Mesenchymal stem cell (in vitro differentiated cells and primary cell): ENCODE results near the gene TM4SF5.

Experiments used
- DNase-seq: peaks from one replicate; pipeline ENCODE4 v3.0.0-alpha.2; 2013
- H2AFZ ChIP-seq: one replicate; pipeline ENCODE4 v1.6.1; 2013; ENCODE audit warnings: low read depth, mild to moderate bottlenecking, control low read depth, inconsistent platforms, low read length, moderate library complexity
- H2AK5ac ChIP-seq: 2 replicates; pipeline ENCODE4 v1.6.1; 2013; ENCODE audit warnings: low read length, moderate library complexity, mild to moderate bottlenecking, inconsistent platforms; ENCODE audit not compliant: severe bottlenecking
- H2BK120ac ChIP-seq: one replicate; pipeline ENCODE4 v1.6.1; 2013; ENCODE audit warnings: low read depth, mild to moderate bottlenecking, inconsistent platforms, low read length, moderate library complexity
- H2BK12ac ChIP-seq, 2 experiments: one replicate each; pipeline ENCODE4 v1.6.1; 2013; ENCODE audit warnings: inconsistent platforms in 2 of 2, low read length in 2 of 2, mild to moderate bottlenecking in 2 of 2, moderate library complexity in 2 of 2, control low read depth in 1 of 2
- H2BK15ac ChIP-seq: one replicate; pipeline ENCODE4 v1.6.1; 2013; ENCODE audit warnings: mild to moderate bottlenecking, low read depth, inconsistent platforms; ENCODE audit not compliant: poor library complexity, severe bottlenecking
- H2BK5ac ChIP-seq: 2 replicates; pipeline ENCODE4 v1.6.1; 2013; ENCODE audit warnings: low read depth, mild to moderate bottlenecking, low read length, control low read depth, inconsistent platforms; ENCODE audit not compliant: poor library complexity, severe bottlenecking
- H3K14ac ChIP-seq, 2 experiments: one replicate each; pipeline ENCODE4 v1.6.1; 2013; ENCODE audit warnings: inconsistent platforms in 2 of 2, low read length in 2 of 2, control low read depth in 1 of 2, mild to moderate bottlenecking in 1 of 2, moderate library complexity in 1 of 2
- H3K18ac ChIP-seq, 2 experiments: one replicate each; pipeline ENCODE4 v1.6.1; 2013; ENCODE audit warnings: inconsistent platforms in 2 of 2, low read length in 2 of 2, control low read depth in 1 of 2, low read depth in 1 of 2, mild to moderate bottlenecking in 1 of 2
- H3K23ac ChIP-seq, 2 experiments: one replicate each; pipeline ENCODE4 v1.6.1; 2013; ENCODE audit warnings: inconsistent platforms in 2 of 2, low read length in 2 of 2, mild to moderate bottlenecking in 2 of 2, moderate library complexity in 2 of 2, control low read depth in 1 of 2
- H3K27ac ChIP-seq: 2 replicates; pipeline ENCODE4 v1.5.1; 2013; ENCODE audit warnings: mild to moderate bottlenecking, moderate library complexity, low read length, control low read depth, inconsistent platforms; ENCODE audit not compliant: poor library complexity, severe bottlenecking
- H3K27me3 ChIP-seq, 2 experiments: 2 replicates each; pipeline versions ENCODE4 v1.6.1 to v1.7.0; 2013; ENCODE audit warnings: low read length in 2 of 2, mild to moderate bottlenecking in 2 of 2, moderate library complexity in 2 of 2, control low read depth in 1 of 2, inconsistent platforms in 1 of 2; ENCODE audit not compliant: control insufficient read depth in 1 of 2, insufficient read depth in 1 of 2
- H3K36me3 ChIP-seq, 2 experiments: 2 replicates each; pipeline versions ENCODE4 v1.6.1 to v1.7.0; 2013; ENCODE audit warnings: low read length in 2 of 2, control low read depth in 1 of 2, inconsistent platforms in 1 of 2, low read depth in 1 of 2, mild to moderate bottlenecking in 1 of 2; ENCODE audit not compliant: insufficient read depth in 2 of 2, control insufficient read depth in 1 of 2
- H3K4ac ChIP-seq, 2 experiments: one replicate each; pipeline ENCODE4 v1.6.1; 2013; ENCODE audit warnings: inconsistent platforms in 2 of 2, low read length in 2 of 2, mild to moderate bottlenecking in 2 of 2, moderate library complexity in 2 of 2, control low read depth in 1 of 2, low read depth in 1 of 2
- H3K4me1 ChIP-seq: 2 replicates; pipeline ENCODE4 v1.6.1; 2013; ENCODE audit warnings: low read depth, low read length, control low read depth; ENCODE audit not compliant: control insufficient read depth, insufficient read depth
- H3K4me2 ChIP-seq: 2 replicates; pipeline ENCODE4 v1.6.1; 2013; ENCODE audit warnings: low read length, mild to moderate bottlenecking, inconsistent platforms; ENCODE audit not compliant: poor library complexity, severe bottlenecking
- H3K4me3 ChIP-seq, 2 experiments: 2 replicates each; pipeline versions ENCODE4 v1.5.1 to v1.7.0; 2013; ENCODE audit warnings: low read length in 2 of 2, mild to moderate bottlenecking in 2 of 2, control low read depth in 1 of 2, low read depth in 1 of 2; ENCODE audit not compliant: insufficient read depth in 1 of 2
- H3K79me1 ChIP-seq: replicated peaks from 2 replicates; pipeline ENCODE4 v1.6.1; 2013; ENCODE audit warnings: mild to moderate bottlenecking, control low read depth, low read length, inconsistent platforms; ENCODE audit not compliant: poor library complexity, severe bottlenecking
- H3K9ac ChIP-seq: 2 replicates; pipeline ENCODE4 v1.7.0; 2013; ENCODE audit warnings: mild to moderate bottlenecking, low read length, moderate library complexity
- H3K9me3 ChIP-seq: 2 replicates; pipeline ENCODE4 v1.7.0; 2013; ENCODE audit warnings: mild to moderate bottlenecking, low read length; ENCODE audit not compliant: control insufficient read depth
- H4K8ac ChIP-seq: one replicate; pipeline ENCODE4 v1.6.1; 2013; ENCODE audit warnings: inconsistent platforms, mild to moderate bottlenecking, low read length, moderate library complexity
- H4K91ac ChIP-seq: one replicate; pipeline ENCODE4 v1.6.1; 2013; ENCODE audit warnings: mild to moderate bottlenecking, low read length, inconsistent platforms
- WGBS: methylation state at CpG from one replicate; pipeline ENCODE4 v1.1.7; 2013; ENCODE audit warnings: mixed read lengths; 5-methylcytosine and 5-hydroxymethylcytosine counted together

The TM4SF5 gene

DNA sequence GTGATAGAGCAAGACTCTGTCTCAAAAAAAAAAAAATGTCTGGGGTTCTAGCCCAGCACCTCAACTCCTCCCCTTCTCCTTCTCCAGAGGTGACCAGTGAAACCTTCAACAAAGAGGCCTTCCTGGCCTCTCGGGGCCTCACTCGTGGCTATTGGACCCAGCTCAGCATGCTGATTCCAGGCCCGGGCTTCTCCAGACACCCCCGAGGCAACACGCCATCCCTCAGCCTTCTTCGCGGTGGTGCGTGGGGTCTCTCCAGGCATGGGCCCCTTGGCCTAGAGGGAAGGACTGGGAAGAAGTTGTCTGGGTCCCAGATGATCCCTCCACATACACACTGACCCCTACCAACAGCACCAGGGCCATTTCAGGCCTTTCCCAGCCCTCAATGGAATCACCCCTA is 28.5 kb upstream of the TM4SF5 start:
- no peaks in the 10 kb centered on the region for H3K9me3 ChIP-seq
- no peak overlapping the region for H2BK120ac ChIP-seq
- H3K4me3 ChIP-seq = no peak overlapping the region
- H3K23ac ChIP-seq = no peak overlapping the region
- no peak overlapping the region for H2BK5ac ChIP-seq
- no peak overlapping the region for H3K27ac ChIP-seq
- no peak overlapping the region for H3K4ac ChIP-seq
- H4K91ac ChIP-seq = no peak overlapping the region
- no peak overlapping the region for H3K9ac ChIP-seq
- H2BK12ac ChIP-seq = no peak overlapping the region
- no peak overlapping the region for H2AK5ac ChIP-seq
- no peak overlapping the region for H4K8ac ChIP-seq
- no peak for DNase-seq
- H3K79me1 ChIP-seq = no peaks in the 10 kb centered on the region
- peaks cover 22% of the 10 kb centered on the region for H3K4me1 ChIP-seq
- no peak overlapping the region for H3K4me2 ChIP-seq
- H3K27me3 ChIP-seq = peaks cover 71 to 75% of the 10 kb centered on the region in 2 experiments
- WGBS = 78% methylated on average over 4 of the region's 8 CpGs
- no peak overlapping the region for H2AFZ ChIP-seq
- H3K36me3 ChIP-seq = no peaks in the 10 kb centered on the region
- no peak overlapping the region for H3K14ac ChIP-seq
- H2BK15ac ChIP-seq = no peak overlapping the region
- H3K18ac ChIP-seq = no peak overlapping the region

DNA sequence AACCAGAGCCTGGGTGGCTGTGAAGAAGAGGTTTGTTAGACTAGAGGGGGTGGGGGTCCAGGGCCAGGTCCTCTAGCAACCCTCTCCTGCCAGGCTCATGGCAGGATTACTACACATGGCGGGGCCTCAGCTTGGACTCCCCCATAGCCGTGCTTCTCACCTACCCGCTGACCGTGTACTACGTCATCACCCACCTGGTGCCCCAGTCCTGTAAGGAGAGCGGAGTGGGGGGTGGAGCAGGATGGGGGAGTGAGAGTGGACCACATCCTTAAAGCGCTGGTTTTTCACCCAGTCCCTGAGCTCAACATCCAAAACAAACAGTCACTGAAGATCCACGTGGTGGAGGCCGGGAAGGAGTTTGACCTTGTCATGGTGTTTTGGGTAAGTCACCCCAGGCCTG is 27.8 kb upstream of the TM4SF5 start:
- H3K36me3 ChIP-seq = no peaks in the 10 kb centered on the region
- no peak overlapping the region for H3K4ac ChIP-seq
- H4K91ac ChIP-seq = no peak overlapping the region
- no peak for DNase-seq
- peaks cover 69 to 75% of the 10 kb centered on the region in 2 experiments for H3K27me3 ChIP-seq
- H3K14ac ChIP-seq = no peak overlapping the region
- no peak overlapping the region for H3K4me3 ChIP-seq
- H3K23ac ChIP-seq = no peak overlapping the region
- H2AK5ac ChIP-seq = no peak overlapping the region
- no peak overlapping the region for H3K18ac ChIP-seq
- no peak overlapping the region for H3K9ac ChIP-seq
- no peak overlapping the region for H3K27ac ChIP-seq
- 93% methylated on average over 9 of the region's 9 CpGs for WGBS
- no peak overlapping the region for H2BK5ac ChIP-seq
- H2BK120ac ChIP-seq = no peak overlapping the region
- H3K4me1 ChIP-seq = peaks cover 15% of the 10 kb centered on the region
- H2BK12ac ChIP-seq = no peak overlapping the region
- H3K9me3 ChIP-seq = no peaks in the 10 kb centered on the region
- H2AFZ ChIP-seq = no peak overlapping the region
- H2BK15ac ChIP-seq = no peak overlapping the region
- H3K79me1 ChIP-seq = no peaks in the 10 kb centered on the region
- no peak overlapping the region for H4K8ac ChIP-seq
- no peak overlapping the region for H3K4me2 ChIP-seq

DNA sequence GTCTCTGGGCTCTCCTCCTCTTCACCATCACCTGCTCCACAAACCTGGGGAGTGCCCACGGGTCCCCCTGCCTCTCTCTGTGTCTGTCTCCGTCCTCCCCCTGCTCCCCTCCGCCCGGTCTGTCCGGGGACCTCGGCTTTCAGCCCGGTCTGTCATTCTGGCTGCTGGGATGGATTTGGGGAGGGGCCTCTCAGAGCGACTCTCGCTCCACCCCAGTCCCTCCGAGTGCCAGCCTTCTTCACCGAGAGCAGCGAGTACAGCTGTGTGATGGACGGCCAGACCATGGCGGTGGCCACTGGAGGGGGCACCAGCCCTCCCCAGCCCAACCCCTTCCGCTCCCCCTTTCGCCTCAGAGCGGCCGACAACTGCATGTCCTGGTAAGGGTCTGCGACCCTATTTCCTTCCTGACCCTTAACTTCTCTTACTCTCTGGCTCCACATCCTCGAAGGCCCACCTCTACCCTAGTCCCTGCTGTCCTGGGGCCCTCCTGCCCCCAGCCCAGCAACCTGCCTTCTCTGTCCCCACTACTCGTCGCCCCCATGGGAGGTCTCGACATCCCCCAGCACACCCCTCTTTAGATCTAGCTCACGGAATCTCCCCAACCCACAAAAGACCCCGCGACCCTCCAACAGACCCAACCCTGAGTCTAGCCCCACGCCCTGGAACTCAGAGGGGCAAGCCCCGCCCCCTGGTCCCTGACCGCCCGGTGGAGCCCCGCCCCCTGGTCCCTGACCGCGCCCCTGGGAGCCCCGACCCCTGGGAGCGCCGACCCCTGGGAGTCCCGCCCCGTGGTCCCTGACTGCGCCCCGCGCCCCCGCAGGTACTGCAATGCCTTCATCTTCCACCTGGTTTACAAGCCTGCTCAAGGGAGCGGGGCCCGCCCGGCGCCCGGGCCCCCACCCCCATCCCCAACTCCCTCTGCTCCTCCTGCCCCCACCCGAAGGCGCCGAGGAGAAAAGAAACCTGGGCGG is 26.4 kb upstream of the TM4SF5 start:
- H3K36me3 ChIP-seq = no peaks in the 10 kb centered on the region
- H2BK120ac ChIP-seq = no peak overlapping the region
- no peak overlapping the region for H4K8ac ChIP-seq
- 10% methylated on average over 45 of the region's 51 CpGs for WGBS
- peaks cover 7% of the 10 kb centered on the region for H3K4me1 ChIP-seq
- H3K4me2 ChIP-seq = no peak overlapping the region
- no peak overlapping the region for H2BK5ac ChIP-seq
- no peak overlapping the region for H3K14ac ChIP-seq
- H3K79me1 ChIP-seq = no peaks in the 10 kb centered on the region
- H2BK15ac ChIP-seq = no peak overlapping the region
- H3K18ac ChIP-seq = no peak overlapping the region
- no peaks in the 10 kb centered on the region for H3K9me3 ChIP-seq
- no peak overlapping the region for H2AK5ac ChIP-seq
- H3K27ac ChIP-seq = no peak overlapping the region
- H2AFZ ChIP-seq = no peak overlapping the region
- no peak overlapping the region for H4K91ac ChIP-seq
- H3K4me3 ChIP-seq = no peak overlapping the region
- H2BK12ac ChIP-seq = no peak overlapping the region
- no peak for DNase-seq
- no peak overlapping the region for H3K4ac ChIP-seq
- H3K27me3 ChIP-seq = peaks cover 64 to 75% of the 10 kb centered on the region in 2 experiments
- no peak overlapping the region for H3K23ac ChIP-seq
- H3K9ac ChIP-seq = no peak overlapping the region

DNA sequence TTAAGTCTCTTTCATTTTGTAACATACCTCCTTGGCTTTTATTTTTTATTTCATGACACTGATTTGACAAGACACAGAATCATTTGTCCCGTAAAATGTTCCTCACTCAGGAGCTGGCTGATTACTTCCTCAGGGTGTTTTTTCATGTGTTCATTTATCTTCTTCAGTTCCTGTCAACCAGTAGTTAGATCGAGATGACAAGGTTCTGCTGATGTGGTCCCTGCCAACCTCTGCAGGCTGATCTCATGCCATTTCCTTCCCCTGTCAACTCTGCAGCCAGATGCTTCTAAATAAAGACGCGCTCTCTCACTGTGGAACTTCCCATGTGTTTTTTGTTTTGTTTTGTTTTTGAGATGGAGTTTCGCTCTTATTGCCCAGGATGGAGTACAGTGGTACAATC is 23.8 kb upstream of the TM4SF5 start:
- H3K4ac ChIP-seq = no peak overlapping the region
- H3K79me1 ChIP-seq = no peaks in the 10 kb centered on the region
- H3K23ac ChIP-seq = no peak overlapping the region
- H2AFZ ChIP-seq = no peak overlapping the region
- no peak overlapping the region for H3K4me2 ChIP-seq
- no peak overlapping the region for H2BK15ac ChIP-seq
- no peaks in the 10 kb centered on the region for H3K9me3 ChIP-seq
- H3K36me3 ChIP-seq = no peaks in the 10 kb centered on the region
- 78% methylated on average over 5 of the region's 5 CpGs for WGBS
- no peak overlapping the region for H3K9ac ChIP-seq
- H2BK5ac ChIP-seq = no peak overlapping the region
- no peak overlapping the region for H3K14ac ChIP-seq
- no peak overlapping the region for H3K18ac ChIP-seq
- no peak overlapping the region for H3K4me3 ChIP-seq
- H3K4me1 ChIP-seq = peaks cover 7% of the 10 kb centered on the region
- H3K27ac ChIP-seq = no peak overlapping the region
- no peak overlapping the region for H2AK5ac ChIP-seq
- DNase-seq = no peak
- peaks cover 51 to 76% of the 10 kb centered on the region in 2 experiments for H3K27me3 ChIP-seq
- H4K8ac ChIP-seq = no peak overlapping the region
- H2BK12ac ChIP-seq = no peak overlapping the region
- H4K91ac ChIP-seq = no peak overlapping the region
- H2BK120ac ChIP-seq = no peak overlapping the region
